T1000 (cell line): ENCODE data around the gene TAF4B.
"Not testable (repeated sequence)": the region's sequence is repeated elsewhere in the genome, so short reads cannot be mapped to it uniquely, and the experiment has no call there.

Experiments
- DNase-seq: peaks from one replicate; lab custom pipeline; 2025; ENCODE audit warnings: mixed read lengths; lab: John Stamatoyannopoulos, UW

The TAF4B gene

GRCh38 chr18:26226229-26227050, at the start of gene TAF4B:
TSS of gene TAF4B (plus strand) at chr18:26226445. CDS start at chr18:26226934, 489 bp downstream.
- peak; percentile 91 for DNase-seq

DNA sequence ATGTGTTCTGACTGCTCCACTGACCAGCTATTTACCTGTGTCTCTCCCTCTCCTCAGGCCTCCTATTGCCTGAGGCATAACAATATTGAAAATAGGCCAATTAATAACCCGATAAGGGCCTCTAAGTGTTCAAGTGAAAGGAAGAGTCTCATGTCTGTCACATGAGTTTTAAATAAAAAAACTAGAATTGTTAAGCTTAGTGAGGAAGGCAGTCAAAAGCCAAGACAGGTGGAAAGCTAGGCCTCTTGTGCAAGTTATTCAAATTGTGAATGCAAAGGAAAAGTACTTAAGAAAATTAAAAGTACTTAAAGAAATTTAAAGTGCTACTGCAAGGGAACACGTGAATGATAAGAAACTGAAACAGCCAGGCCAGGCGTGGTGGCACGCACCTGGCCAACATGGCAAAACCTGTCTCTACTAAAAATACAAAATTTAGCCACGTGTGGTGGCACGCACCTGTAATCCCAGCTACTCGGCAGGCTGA, 44.9 kb upstream of the TAF4B start:
- DNase-seq = no peak

DNA sequence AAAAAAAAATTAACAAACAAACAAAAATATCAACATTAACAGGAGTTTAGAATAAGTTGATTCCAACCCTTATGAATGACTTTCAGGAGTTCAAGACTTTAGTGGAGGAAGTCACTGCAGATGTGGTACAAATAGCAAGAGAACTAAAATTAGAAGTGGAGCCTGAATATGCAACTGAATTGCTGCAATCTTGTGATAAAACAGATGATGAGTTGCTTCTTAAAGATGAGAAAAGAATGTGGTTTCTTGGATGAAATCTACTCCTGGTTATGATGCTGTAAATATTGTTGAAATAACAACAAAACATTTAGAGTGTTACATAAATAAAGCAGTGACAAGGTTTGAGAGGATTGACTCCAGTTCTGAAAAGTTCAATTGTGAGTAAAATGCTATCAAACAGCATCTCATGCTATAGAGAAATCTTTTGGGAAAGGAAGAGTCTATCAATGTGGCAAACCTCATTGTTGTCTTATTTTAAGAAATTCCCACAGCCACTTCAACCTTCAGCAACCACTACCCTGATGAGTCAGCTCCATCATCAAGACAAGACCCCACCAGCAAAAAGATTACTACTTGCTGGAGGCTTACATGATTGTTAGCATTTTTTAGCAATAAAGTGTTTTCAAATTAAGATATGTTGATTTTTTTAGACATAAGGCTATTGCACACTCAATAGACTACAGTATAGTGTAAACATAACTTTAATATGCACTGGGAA, 42.7 kb upstream of the TAF4B start:
- DNase-seq = no peak

- no peak for DNase-seq
Observed at GRCh38 chr18:26185267-26185666, 41.0 kb upstream of the TAF4B start.

DNA sequence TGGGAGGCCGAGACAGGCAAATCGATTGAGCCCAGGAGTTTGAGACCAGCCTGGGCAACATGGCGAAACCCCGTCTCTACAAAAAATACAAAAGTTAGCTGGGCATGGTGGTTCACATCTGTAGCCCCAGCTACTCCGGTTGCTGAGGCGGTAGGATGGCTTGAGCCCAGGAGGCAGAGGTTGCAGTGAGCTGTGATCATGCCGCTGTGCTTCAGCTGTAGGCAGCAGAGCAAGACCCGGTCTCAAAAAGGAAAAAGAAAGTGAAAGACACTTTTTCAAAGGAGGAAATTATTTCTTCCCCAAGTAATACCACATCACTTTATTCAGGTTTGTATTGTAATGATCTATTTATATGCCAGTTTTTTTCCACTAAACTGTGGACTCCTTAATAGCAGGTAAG, 35.7 kb upstream of the TAF4B start:
- DNase-seq = no peak

DNA sequence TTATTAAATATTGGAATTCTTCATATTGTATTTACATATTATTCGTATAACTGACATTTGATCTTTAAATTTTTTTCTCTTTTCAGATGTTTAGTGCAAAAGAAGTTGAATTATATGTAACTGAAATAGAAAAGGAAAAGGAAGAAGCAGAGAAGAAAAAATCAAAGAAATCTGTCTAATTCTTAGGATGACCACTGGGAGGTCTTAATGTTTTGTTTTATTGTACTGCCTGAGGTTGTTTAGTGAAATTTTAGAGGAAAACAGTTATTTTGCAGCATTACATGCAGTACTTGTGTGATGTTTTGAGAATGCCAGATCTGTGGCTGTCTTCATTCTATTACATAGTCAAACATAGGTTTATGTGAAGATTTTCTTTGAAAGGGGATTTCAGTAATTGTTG, 34.0 kb upstream of the TAF4B start:
- no peak for DNase-seq

DNA sequence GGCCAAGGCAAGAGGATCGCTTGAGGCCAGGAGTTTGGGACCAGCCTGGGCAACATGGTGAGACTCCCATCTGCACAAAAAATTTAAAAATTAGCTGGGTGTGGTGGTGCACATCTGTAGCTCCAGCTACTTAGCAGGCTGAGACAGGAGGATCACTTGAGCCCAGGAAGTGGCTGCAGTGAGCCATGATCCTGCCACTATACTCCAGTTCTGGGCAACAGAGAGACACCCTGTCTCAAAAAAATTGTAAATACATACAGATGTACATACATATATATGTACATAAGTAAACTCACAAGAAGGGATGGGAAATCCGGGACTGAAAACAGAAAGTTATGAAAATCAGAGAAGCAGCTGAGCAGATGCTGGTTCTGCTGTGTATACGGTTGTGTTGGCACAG, 29.6 kb upstream of the TAF4B start:
- DNase-seq = no peak

DNA sequence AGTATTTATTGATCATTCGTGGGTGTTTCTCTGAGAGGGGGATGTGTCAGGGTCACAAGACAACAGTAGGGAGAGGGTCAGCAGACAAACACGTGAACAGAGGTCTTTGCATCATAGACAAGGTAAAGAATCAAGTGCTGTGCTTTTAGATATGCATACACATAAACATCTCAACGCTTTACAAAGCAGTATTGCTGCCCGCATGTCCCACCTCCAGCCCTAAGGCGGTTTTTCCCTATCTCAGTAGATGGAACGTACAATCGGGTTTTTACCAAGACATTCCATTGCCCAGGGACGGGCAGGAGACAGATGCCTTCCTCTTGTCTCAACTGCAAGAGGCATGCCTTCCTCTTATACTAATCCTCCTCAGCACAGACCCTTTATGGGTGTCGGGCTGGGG, 24.2 kb upstream of the TAF4B start:
- not testable (repeated sequence) for DNase-seq

DNA sequence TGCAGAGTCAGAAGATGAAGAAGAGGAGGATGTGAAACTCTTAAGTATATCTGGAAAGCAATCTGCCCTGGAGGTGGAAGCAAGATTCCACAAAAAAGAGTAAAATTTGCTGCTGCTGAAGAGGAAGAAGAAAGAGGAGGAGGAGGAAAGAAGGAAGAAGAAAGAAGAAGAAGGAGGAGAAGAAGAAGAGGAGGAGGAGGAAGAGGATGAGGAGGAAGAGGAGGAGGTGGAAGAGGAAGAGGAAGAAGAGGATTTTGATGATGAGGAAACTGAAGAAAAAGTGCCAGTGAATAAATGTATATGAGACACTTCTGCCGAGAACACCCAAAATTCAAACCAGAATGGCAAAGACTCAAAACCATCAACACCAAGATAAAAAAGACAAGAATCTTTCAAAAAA, 20.9 kb upstream of the TAF4B start:
- no peak for DNase-seq

DNA sequence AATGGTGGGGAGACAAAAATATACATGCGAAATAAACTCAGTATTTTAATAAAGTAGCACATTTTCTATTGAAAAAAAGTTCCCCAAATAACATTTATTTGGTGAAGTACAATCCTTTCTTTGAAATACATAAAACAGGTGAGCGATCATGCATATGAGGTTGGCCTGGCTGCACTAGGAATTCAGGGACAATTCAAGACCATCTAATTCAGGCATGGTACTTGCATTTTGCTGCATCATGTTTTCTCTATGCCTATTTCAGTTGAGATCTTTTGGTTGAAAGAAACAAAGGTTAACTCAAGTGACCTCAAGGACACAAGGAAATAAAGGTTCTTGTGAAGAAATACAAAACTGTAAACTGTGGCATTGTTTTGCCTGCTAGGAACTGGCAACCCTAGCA, 19.8 kb upstream of the TAF4B start:
- no peak for DNase-seq

- no peak for DNase-seq
Observed at GRCh38 chr18:26207937-26208336, 18.3 kb upstream of the TAF4B start.

DNA sequence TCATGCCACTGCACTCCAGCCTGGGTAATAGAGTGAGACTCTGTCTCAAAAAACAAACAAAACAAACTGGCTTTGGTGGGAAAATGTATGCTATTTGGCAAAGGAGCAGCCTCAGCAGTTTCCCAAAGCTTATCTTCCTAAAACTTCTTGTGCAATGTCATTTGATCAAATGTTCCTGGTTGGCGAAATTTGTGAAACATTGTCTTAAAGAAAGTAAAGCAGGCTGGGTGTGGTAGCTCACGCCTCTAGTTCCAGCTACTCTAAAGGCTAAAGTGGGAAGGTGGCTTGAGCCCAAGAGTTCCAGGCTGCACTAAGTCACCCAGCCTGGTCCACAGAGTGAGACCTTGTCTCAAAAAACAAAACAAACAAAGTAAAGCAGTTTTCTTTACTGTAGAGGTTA, 17.3 kb upstream of the TAF4B start:
- no peak for DNase-seq

DNA sequence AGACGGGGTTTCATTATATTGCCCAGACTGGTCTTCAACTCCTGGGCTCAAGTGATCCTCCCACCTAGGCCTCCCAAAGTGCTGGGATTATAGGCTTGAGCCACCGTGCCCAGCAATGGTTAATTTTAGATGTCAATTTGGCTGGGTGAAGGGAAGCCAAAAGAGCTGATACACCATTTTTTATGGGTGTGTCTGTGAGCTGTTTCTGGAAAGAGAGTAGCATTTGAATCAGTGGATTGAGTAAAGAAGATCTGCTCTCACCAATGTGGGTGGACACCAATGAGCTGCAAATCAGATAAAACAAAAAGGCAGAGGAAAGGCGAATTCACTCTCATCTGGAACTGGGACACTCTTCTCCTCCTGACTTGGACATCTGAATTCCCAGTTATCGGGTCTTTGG, 16.1 kb upstream of the TAF4B start:
- DNase-seq = no peak

- DNase-seq = no peak
Observed at GRCh38 chr18:26215247-26215970, 10.8 kb upstream of the TAF4B start.

DNA sequence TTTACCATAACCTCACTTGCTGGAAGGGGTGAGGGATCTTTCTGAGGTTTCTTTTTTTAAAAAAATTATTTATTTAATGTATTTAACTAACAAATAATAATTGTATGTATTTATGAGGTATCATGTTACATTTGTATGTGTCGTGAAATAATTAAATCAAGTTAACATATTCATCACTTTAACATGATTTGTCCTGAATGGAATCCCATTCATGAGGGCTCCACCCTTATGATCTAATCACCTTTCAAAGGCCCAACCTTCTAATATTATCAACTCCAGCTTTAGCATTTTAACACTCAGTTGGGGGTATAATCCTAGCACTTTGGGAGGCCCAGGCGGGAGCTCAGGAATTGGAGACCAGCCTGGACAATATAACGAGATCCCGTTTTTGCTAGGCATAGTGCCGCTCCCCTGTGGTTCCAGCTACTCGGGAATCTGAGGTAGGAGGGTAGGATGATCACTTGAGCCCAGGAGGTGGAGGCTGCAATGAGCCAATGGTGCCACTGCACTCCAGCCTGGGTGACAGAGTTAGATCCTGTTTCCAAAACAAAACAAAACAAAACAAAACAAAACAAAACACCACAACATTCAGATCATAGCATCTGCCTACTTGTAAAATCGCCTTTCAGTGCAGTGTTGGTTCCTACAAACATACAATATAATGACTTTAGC, 1.1 kb upstream of the TAF4B start:
- DNase-seq = no peak

DNA sequence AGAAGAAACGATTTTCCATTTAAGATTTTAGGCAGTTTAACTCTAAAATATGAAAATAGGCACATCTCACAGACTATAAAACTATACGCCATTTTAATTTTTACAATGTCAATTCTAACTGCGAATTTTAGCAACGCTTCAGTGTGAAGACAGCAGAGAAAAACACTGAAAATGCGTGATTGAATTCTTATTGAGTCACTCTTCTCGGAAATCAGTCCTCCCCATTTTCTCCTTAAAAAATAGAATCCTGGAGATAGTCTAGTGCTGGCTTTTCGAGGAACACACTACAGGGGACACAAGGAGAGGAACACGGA, 373 bp upstream of the TAF4B start:
- DNase-seq = no peak

- DNase-seq = no peak
Observed at GRCh38 chr18:26227051-26227670, 916 bp downstream of the TAF4B start.

DNA sequence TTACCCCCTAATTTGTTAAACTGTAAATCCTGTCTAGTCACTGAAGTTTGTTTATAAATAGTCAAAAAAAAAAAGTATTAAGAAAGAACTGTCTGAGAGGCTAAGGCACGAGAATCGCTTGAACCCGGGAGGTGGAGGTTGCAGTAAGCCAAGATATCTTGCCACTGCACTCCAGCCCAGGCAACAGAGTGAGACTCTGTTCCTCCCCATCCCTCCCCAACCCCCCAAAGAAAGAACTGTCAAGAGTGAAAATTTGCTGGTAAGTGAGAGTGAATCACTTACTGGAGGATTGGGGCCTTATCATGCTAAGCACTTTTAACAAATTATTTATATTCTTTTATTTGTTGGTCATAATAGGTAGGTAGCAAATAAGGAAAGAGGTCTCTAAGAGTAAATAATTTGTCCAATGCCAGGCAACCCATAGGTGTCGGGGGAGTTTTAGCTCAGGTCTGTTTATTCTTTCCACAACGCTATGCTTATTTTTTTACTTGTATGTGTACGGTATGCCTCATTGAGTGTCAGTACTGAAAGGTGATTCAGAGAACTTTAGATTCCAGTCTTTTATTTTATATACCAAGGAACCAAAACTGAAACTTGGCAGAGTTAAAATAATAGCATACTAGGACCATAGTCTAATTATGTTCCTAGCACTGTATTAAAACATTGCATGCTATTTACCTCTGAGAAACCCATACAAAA, 2.5 kb downstream of the TAF4B start:
- DNase-seq = no peak

DNA sequence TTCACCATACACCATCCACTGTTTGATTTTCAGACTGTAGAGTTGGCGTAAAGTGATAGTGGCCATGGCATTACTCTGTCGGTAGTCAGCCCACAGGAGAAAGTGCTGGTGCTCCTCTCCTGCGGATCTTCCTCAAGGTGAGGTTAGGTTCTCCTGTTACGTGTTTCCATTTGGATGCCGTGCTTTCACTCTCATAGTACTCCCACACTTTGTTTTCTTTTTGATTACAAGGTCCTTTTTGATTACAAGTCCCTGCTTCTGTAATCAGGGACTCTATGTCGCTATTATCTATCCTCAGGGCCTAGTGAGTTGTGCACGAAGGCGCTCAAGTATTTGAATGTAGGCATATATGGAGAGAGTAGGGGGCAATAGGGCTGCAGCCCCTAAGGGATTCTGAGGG, 4.3 kb downstream of the TAF4B start:
- no peak for DNase-seq

DNA sequence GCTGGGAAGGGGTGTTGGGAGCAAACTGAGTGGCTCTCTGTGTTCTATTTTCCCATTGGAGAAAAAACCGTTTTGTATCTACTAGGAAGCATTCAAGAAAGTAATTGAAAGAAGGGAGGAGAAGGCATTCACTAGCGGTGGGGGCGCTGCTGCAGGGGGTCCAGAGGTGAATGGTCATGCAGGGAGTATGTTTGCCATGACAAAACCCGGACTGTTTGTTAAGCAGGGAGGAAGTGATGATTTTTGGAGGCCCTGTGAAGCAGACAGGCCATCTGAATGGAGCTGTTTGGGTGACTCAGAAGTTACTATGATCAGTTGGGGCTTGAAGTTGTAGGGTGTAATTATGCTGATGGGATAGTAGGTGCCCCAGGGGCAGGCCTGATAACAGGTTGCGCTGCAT, 7.0 kb downstream of the TAF4B start:
- DNase-seq = no peak

DNA sequence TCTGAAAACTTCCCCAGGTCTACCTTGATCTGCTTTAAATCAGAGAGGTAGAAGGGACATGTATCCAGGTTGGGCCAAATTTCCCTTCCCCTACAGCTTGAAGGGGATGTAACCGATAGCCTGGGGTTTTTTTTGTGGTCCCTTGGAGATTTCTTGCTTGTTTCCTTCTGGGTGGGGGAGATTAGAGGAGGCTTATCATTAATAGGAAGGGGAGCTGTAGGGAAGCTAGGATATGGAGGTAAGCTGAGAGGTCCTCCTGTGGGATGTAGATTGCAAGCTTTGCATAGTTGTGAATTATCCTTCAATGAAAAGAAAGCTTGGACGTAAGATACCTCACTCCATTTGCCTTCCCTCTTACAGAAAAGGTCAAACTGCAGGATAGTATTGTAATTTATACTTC, 11.1 kb downstream of the TAF4B start:
- DNase-seq = not testable (repeated sequence)
